IMR-90 (cell line): ENCODE measurements around the gene CHRM3. TPM values are rescaled to one million over a fixed set of nuclear protein-coding genes. Genes with fewer than 3 reads are reported as not detected.

Experiments used
- ATAC-seq: fragments of 200-7000 bp; cut with Tn5 transposase; 2 replicates; pipeline ENCODE4 v1.9.1; 2020; ENCODE audit warnings: low read depth, mild to moderate bottlenecking, moderate library complexity
- BruUV-seq: library from RNA; stranded (reverse); fragments of 400-500 nt; replicated peaks from 2 replicates; lab custom pipeline; 2021; lab: Mats Ljungman, UMichigan
- CTCF ChIA-PET: fragments of 300-600 bp; formaldehyde crosslinking; extraction: SDS; loops from one replicate; lab custom pipeline; 2021; ENCODE audit warnings: antibody characterized with exemption; lab: Yijun Ruan, JAX
- POLR2A ChIA-PET: fragments of 300-600 bp; sonication (Branson Sonifier 250); formaldehyde crosslinking; loops from one replicate; lab custom pipeline; 2022; ENCODE audit warnings: antibody characterized with exemption; ENCODE audit not compliant: unreplicated experiment; lab: Charles Lee
- DNase-seq: peaks from one replicate; pipeline ENCODE4 v3.0.0; 2013
- H2AFZ ChIP-seq: replicated peaks from 2 replicates; pipeline ENCODE3; 2013; ENCODE audit warnings: low read length, mild to moderate bottlenecking; ENCODE audit not compliant: poor library complexity
- H2AK5ac ChIP-seq: 2 replicates; pipeline ENCODE4 v1.6.1; 2013; ENCODE audit warnings: low read depth, low read length, inconsistent platforms
- H2AK9ac ChIP-seq: replicated peaks from 2 replicates; pipeline ENCODE3; 2013; ENCODE audit warnings: mild to moderate bottlenecking, low read depth, low read length, moderate library complexity; ENCODE audit not compliant: poor library complexity
- H2BK120ac ChIP-seq: 2 replicates; pipeline ENCODE4 v1.6.1; 2013; ENCODE audit warnings: low read depth, low read length, inconsistent platforms
- H2BK15ac ChIP-seq: 3 replicates; pipeline ENCODE4 v1.6.1; 2013; ENCODE audit warnings: low read depth, low read length, inconsistent platforms
- H2BK20ac ChIP-seq: 2 replicates; pipeline ENCODE4 v1.6.1; 2013; ENCODE audit warnings: low read depth, mild to moderate bottlenecking, inconsistent platforms, low read length, moderate library complexity
- H2BK5ac ChIP-seq: 2 replicates; pipeline ENCODE4 v1.6.1; 2013; ENCODE audit warnings: mild to moderate bottlenecking, low read depth, low read length, inconsistent platforms; ENCODE audit not compliant: poor library complexity, severe bottlenecking
- H3K14ac ChIP-seq: replicated peaks from 2 replicates; pipeline ENCODE4 v1.6.1; 2013; ENCODE audit warnings: low read depth, low read length, inconsistent platforms
- H3K18ac ChIP-seq: 2 replicates; pipeline ENCODE4 v1.6.1; 2013; ENCODE audit warnings: low read depth, low read length, control low read depth
- H3K23ac ChIP-seq: 2 replicates; pipeline ENCODE4 v1.6.1; 2013; ENCODE audit warnings: low read depth, low read length, inconsistent platforms
- H3K27ac ChIP-seq: 2 replicates; pipeline ENCODE4 v1.5.1; 2013; ENCODE audit warnings: mild to moderate bottlenecking, control low read depth, low read length; ENCODE audit not compliant: insufficient read depth
- H3K27me3 ChIP-seq: 2 replicates; pipeline ENCODE4 v1.6.1; 2013; ENCODE audit warnings: low read length; ENCODE audit not compliant: control insufficient read depth, insufficient read depth
- H3K36me3 ChIP-seq: 2 replicates; pipeline ENCODE4 v1.6.1; 2013; ENCODE audit warnings: low read length, mixed read lengths; ENCODE audit not compliant: control insufficient read depth, insufficient read depth
- H3K4ac ChIP-seq: 2 replicates; pipeline ENCODE4 v1.6.1; 2013; ENCODE audit warnings: low read depth, low read length, inconsistent platforms
- H3K4me1 ChIP-seq: 2 replicates; pipeline ENCODE4 v1.6.1; 2013; ENCODE audit warnings: low read length, mixed read lengths; ENCODE audit not compliant: control insufficient read depth, insufficient read depth
- H3K4me2 ChIP-seq: 2 replicates; pipeline ENCODE4 v1.6.1; 2013; ENCODE audit warnings: low read depth, mild to moderate bottlenecking, control low read depth, low read length, moderate library complexity
- H3K4me3 ChIP-seq: 2 replicates; pipeline ENCODE4 v1.5.1; 2013; ENCODE audit warnings: low read depth, mild to moderate bottlenecking, control low read depth, low read length, moderate library complexity; ENCODE audit not compliant: insufficient read depth
- H3K56ac ChIP-seq: 2 replicates; pipeline ENCODE4 v1.6.1; 2013; ENCODE audit warnings: low read length, inconsistent platforms; ENCODE audit not compliant: insufficient read depth; ENCODE audit errors: extremely low read depth
- H3K79me1 ChIP-seq, 2 experiments: 2 replicates each; pipeline ENCODE4 v1.6.1; 2013; ENCODE audit warnings: low read length in 2 of 2, inconsistent platforms in 1 of 2, low read depth in 1 of 2
- H3K9ac ChIP-seq: 2 replicates; pipeline ENCODE4 v1.6.1; 2013; ENCODE audit warnings: low read depth, low read length, control low read depth
- H3K9me1 ChIP-seq: 2 replicates; pipeline ENCODE4 v1.6.1; 2013; ENCODE audit warnings: low read length, inconsistent platforms; ENCODE audit not compliant: insufficient read depth
- H3K9me3 ChIP-seq: 2 replicates; pipeline ENCODE4 v1.6.1; 2013; ENCODE audit warnings: low read length; ENCODE audit not compliant: control insufficient read depth, insufficient read depth
- H4K20me1 ChIP-seq: 2 replicates; pipeline ENCODE4 v1.6.1; 2013; ENCODE audit warnings: low read length, inconsistent platforms; ENCODE audit not compliant: insufficient read depth
- H4K5ac ChIP-seq: 2 replicates; pipeline ENCODE4 v1.6.1; 2013; ENCODE audit warnings: mild to moderate bottlenecking, low read depth, low read length, control low read depth
- H4K8ac ChIP-seq, 2 experiments: 2 replicates each; pipeline ENCODE4 v1.6.1; 2013; ENCODE audit warnings: low read depth in 2 of 2, low read length in 2 of 2, control low read depth in 1 of 2, inconsistent platforms in 1 of 2
- H4K91ac ChIP-seq: 2 replicates; pipeline ENCODE4 v1.6.1; 2013; ENCODE audit warnings: low read depth, low read length, inconsistent platforms; ENCODE audit not compliant: insufficient read depth
- BHLHE40 ChIP-seq: fragments of 150-350 bp; IDR thresholded peaks from 2 replicates; pipeline ENCODE4 v1.6.1; 2016; ENCODE audit warnings: mild to moderate bottlenecking, low read depth, low read length
- CEBPB ChIP-seq: IDR thresholded peaks from 2 replicates; pipeline ENCODE4 v1.6.1; 2012; ENCODE audit warnings: low read depth, low read length, improper control_type of control experiment
- CHD1 ChIP-seq: IDR thresholded peaks from 2 replicates; pipeline ENCODE4 v1.6.1; 2012; ENCODE audit warnings: low read depth, low read length, improper control_type of control experiment
- MAZ ChIP-seq: IDR thresholded peaks from 2 replicates; pipeline ENCODE4 v1.6.1; 2012; ENCODE audit warnings: low read depth, mild to moderate bottlenecking, low read length, improper control_type of control experiment, moderate library complexity, borderline replicate concordance
- RAD21 ChIP-seq: IDR thresholded peaks from 2 replicates; pipeline ENCODE4 v1.6.1; 2012; ENCODE audit warnings: low read length, improper control_type of control experiment
- WGBS, 2 experiments: methylation state at CpG; one replicate each; pipeline versions ENCODE4 v1.1.5 to v1.1.7; 2013; ENCODE audit warnings: missing lambda C conversion rate in 2 of 2; ENCODE audit not compliant: insufficient read length in 1 of 2; ENCODE audit errors: extremely low coverage in 2 of 2; 5-methylcytosine and 5-hydroxymethylcytosine counted together
- dilution Hi-C: fragments of 300-500 bp; cut with HindIII; formaldehyde crosslinking; loops from one replicate; pipeline ENCODE4 v1.14.3; 2018; ENCODE audit warnings: low sequenced_read_pairs; ENCODE audit not compliant: unreplicated experiment
- in situ Hi-C: fragments of 300-500 bp; cut with MboI; formaldehyde crosslinking; loops from 3 replicates; pipeline ENCODE4 v1.14.3; 2019; ENCODE audit warnings: low sequenced_read_pairs, inconsistent platforms, mixed read lengths
- intact Hi-C: fragments of 100-400 bp; cut with micrococcal nuclease; formaldehyde crosslinking; loops from 2 replicates; pipeline ENCODE4 v1.10.0; 2022
- polyA plus RNA-seq, 3 experiments: library from polyadenylated mRNA; depleted of rRNA; stranded (reverse); fragments of >200 nt; gene quantifications; 2 replicates each; pipeline ENCODE4 v1.2.3, GENCODE V29; 2012; ENCODE audit warnings: low replicate concordance in 1 of 3
- total RNA-seq: library from RNA; depleted of rRNA; stranded (reverse); fragments of >200 nt; gene quantifications from 2 replicates; pipeline ENCODE4 v1.2.3, GENCODE V29; 2012
- TF ChIP-seq, protein P1 (sequence below): conservative IDR thresholded peaks from 2 replicates; pipeline ENCODE4 v1.5.1; 2012; ENCODE audit warnings: mild to moderate bottlenecking, low read depth, low read length, improper control_type of control experiment

Gene CHRM3
- total and polyA plus RNA-seq, 2 of the 4 experiments (the other 2 are of a cell fraction), result not detected

DNA sequence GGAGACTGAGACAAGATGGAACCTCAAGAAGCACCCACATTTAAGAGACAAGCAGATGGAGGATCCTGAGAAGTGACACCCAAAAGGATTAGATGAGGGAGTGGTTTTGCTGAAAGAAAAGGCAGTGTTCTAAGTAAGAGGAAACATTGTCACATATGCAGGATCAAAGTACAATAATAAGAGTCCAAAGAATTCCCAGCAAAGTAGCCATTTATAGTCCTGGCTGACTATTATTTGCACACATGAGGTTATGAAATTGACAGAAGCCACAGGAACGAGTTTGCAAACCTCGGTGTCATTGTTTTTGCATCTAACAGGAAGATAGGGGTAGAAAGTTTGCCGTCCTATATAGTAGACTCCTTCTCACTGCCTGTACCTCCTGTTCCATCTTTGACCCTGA is 41.3 kb downstream of the CHRM3 start:
- H3K9me1 ChIP-seq, result no peaks in the 10 kb centered on the region
- H4K5ac ChIP-seq, result no peak overlapping the region
- no peak overlapping the region for H3K4me2 ChIP-seq
- intact Hi-C loops (no loop called here), in situ Hi-C loops (no loop called here), dilution Hi-C loops (no loop called here)
- no peak for DNase-seq
- H3K9me3 ChIP-seq, result peaks cover 15% of the 10 kb centered on the region
- H3K4me3 ChIP-seq, result no peak overlapping the region
- H3K18ac ChIP-seq, result no peak overlapping the region
- WGBS, 2 experiments, result no CpG with 5 or more reads among the region's 3 CpGs
- TF ChIP-seq CHD1 (no peak), RAD21 (no peak), BHLHE40 (no peak), CEBPB (no peak), MAZ (no peak)
- TF ChIP-seq, protein P1, sequence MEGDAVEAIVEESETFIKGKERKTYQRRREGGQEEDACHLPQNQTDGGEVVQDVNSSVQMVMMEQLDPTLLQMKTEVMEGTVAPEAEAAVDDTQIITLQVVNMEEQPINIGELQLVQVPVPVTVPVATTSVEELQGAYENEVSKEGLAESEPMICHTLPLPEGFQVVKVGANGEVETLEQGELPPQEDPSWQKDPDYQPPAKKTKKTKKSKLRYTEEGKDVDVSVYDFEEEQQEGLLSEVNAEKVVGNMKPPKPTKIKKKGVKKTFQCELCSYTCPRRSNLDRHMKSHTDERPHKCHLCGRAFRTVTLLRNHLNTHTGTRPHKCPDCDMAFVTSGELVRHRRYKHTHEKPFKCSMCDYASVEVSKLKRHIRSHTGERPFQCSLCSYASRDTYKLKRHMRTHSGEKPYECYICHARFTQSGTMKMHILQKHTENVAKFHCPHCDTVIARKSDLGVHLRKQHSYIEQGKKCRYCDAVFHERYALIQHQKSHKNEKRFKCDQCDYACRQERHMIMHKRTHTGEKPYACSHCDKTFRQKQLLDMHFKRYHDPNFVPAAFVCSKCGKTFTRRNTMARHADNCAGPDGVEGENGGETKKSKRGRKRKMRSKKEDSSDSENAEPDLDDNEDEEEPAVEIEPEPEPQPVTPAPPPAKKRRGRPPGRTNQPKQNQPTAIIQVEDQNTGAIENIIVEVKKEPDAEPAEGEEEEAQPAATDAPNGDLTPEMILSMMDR, result no peak
- H3K27ac ChIP-seq, result no peak overlapping the region
- H3K56ac ChIP-seq, result no peak overlapping the region
- no peaks in the 10 kb centered on the region for H3K79me1 ChIP-seq
- H2AK9ac ChIP-seq, result no peak overlapping the region
- H2BK20ac ChIP-seq, result no peak overlapping the region
- no peak overlapping the region for H3K4ac ChIP-seq
- no peak overlapping the region for H2AK5ac ChIP-seq
- H4K91ac ChIP-seq, result no peak overlapping the region
- no peak overlapping the region for H2AFZ ChIP-seq
- no peak overlapping the region for H4K8ac ChIP-seq
- no TSS peak for BruUV-seq
- no peak overlapping the region for H2BK120ac ChIP-seq
- no peaks in the 10 kb centered on the region for H3K27me3 ChIP-seq
- no peak overlapping the region for H2BK5ac ChIP-seq
- no peak for ATAC-seq
- ChIA-PET POLR2A (no interaction called here), CTCF (no interaction called here)
- H3K23ac ChIP-seq, result no peak overlapping the region
- no peak overlapping the region for H2BK15ac ChIP-seq
- H3K9ac ChIP-seq, result no peak overlapping the region
- no peaks in the 10 kb centered on the region for H4K20me1 ChIP-seq
- H3K36me3 ChIP-seq, result no peaks in the 10 kb centered on the region
- H3K14ac ChIP-seq, result no peak overlapping the region
- no peaks in the 10 kb centered on the region for H3K4me1 ChIP-seq
